IgD-negative memory B cell (primary cell): ENCODE measurements around the gene TSPAN17. TPM values are rescaled to one million over a fixed set of nuclear protein-coding genes. Genes with fewer than 3 reads are reported as not detected.
A peak's percentile ranks its signal among the peaks of the same experiment; 100 is the strongest.
"Not testable (repeated sequence)": the region's sequence is repeated elsewhere in the genome, so short reads cannot be mapped to it uniquely, and the experiment has no call there.

Source experiments
- H3K27ac Mint-ChIP-seq, 3 donors: one replicate each; pipeline ENCODE4 v1.8.0; 2020 to 2022; ENCODE audit warnings: mild to moderate bottlenecking in 3 of 3, mixed read lengths in 3 of 3, moderate library complexity in 1 of 3
- H3K27me3 Mint-ChIP-seq: one replicate; pipeline ENCODE4 v1.8.0; 2021; ENCODE audit warnings: mixed read lengths
- H3K36me3 Mint-ChIP-seq: one replicate; pipeline ENCODE4 v1.8.0; 2020; ENCODE audit warnings: mild to moderate bottlenecking, mixed read lengths
- H3K4me1 Mint-ChIP-seq, 3 donors: one replicate each; pipeline ENCODE4 v1.8.0; 2020 to 2022; ENCODE audit warnings: mixed read lengths in 3 of 3, mild to moderate bottlenecking in 1 of 3
- H3K4me3 Mint-ChIP-seq, 4 donors: one replicate each; pipeline ENCODE4 v1.8.0; 2020 to 2022; ENCODE audit warnings: mild to moderate bottlenecking in 4 of 4, mixed read lengths in 4 of 4, moderate library complexity in 3 of 4
- H3K9me3 Mint-ChIP-seq, 3 donors: one replicate each; pipeline ENCODE4 v1.8.0; 2020 to 2021; ENCODE audit warnings: mixed read lengths in 3 of 3, mild to moderate bottlenecking in 1 of 3
- polyA plus RNA-seq: library from polyadenylated mRNA; unstranded; fragments of 300-500 nt; fragmentation: Illumina TruSeq; gene quantifications from one replicate; pipeline ENCODE4 v1.2.3, GENCODE V29; 2021

Gene TSPAN17
- polyA plus RNA-seq, 1 donor from 2014 or later = 19.5 TPM

DNA sequence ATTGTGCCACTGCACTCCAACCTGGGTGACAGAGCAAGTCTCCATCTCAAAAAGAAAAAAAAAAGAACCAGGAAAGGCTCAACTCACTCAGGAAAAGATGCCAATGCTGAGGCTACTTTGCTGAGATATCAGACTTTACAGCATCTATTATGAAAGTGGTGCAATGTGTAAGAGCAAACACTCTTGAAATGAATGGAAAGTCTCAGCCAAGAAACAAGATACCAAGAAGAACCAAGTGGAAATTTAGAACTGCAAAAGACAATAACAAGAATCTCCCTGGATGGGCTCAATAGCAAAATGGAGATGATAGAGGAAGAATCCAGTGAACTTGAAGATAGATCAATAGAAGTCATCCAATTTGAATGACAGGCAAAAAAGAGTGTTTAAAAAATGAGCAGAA lies 37.7 kb downstream of the TSPAN17 start:
- peaks cover 7 to 18% (median 15%) of the 10 kb centered on the region in 3 donors for H3K9me3 Mint-ChIP-seq
- H3K27ac Mint-ChIP-seq = no peak overlapping the region
- peaks cover 33% of the 10 kb centered on the region for H3K27me3 Mint-ChIP-seq
- H3K4me3 Mint-ChIP-seq = no peak overlapping the region
- H3K36me3 Mint-ChIP-seq = peaks cover 2% of the 10 kb centered on the region
- no peaks in the 10 kb centered on the region for H3K4me1 Mint-ChIP-seq

DNA sequence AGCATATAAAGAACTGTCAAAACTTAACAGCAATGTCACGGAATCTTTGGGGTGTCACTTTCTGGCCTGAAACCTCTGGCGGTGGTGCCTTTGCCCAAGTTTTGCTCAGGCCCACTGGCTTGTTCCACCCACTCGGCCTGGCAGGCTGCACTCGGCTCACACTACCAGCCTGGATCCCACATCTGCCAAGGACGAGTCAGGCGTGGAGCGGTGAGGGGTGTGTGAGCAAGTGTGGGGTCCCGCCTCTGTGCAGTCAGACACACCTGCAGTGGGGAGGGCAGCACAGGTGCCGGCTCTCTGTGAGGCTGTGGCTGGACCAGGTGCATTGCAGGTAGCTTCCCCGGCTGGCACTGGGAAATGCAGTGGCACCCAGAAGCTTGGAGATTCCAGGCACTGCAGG lies 40.0 kb downstream of the TSPAN17 start:
- Mint-ChIP-seq H3K27ac (no peak overlapping the region), H3K4me1 (no peaks in the 10 kb centered on the region), H3K9me3 (peaks cover 7 to 18% (median 15%) of the 10 kb centered on the region in 3 donors), H3K4me3 (no peak overlapping the region), H3K36me3 (peaks cover 2% of the 10 kb centered on the region), H3K27me3 (peaks cover 43% of the 10 kb centered on the region)

DNA sequence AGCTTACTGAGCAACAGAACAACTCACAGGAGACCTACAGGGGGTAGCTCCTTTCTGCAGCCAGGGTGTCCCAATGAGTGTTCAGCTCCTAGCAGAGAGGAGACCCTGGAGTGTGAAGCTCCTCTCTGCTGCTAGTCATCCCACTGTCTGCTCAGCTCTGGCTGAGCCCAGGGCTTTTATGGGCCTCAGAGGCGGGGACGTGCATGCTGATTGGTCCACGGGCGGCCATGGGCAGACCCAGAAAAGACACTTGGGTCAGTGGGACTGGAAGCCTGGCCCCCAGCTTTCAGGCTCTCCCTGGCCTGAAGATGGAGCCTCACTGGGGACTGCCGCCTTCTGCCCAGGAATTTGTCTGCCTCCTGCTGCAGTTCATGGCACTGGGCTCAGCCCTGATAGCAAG lies 40.6 kb downstream of the TSPAN17 start:
- no peak overlapping the region for H3K27ac Mint-ChIP-seq
- H3K36me3 Mint-ChIP-seq = peaks cover 2% of the 10 kb centered on the region
- no peak overlapping the region for H3K4me3 Mint-ChIP-seq
- peaks cover 41% of the 10 kb centered on the region for H3K27me3 Mint-ChIP-seq
- H3K9me3 Mint-ChIP-seq = peaks cover 7 to 18% (median 15%) of the 10 kb centered on the region in 3 donors
- H3K4me1 Mint-ChIP-seq = no peaks in the 10 kb centered on the region

DNA sequence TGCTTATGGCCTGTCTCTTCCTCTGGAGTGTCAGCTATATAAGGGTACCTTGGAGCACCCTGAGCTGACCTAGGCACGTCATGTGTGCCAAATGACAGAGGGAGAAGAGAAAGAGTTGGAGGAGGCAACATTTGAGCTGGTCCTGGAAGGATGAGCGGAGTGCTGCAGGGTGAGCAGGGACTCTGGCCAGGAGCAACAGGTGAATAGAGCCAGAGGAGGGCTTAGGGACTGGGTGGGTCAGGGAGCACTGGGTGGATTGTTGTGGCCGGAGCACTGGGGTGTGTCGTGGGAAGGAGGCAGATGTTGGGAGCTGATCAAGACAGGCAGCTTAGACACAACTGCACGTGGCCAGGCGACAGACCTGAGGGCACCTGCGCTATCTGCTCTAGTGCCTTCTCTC lies 43.6 kb downstream of the TSPAN17 start:
- Mint-ChIP-seq H3K4me1 (no peaks in the 10 kb centered on the region), H3K27me3 (peaks cover 43% of the 10 kb centered on the region), H3K36me3 (no peaks in the 10 kb centered on the region), H3K27ac (no peak overlapping the region), H3K4me3 (no peak overlapping the region), H3K9me3 (peaks cover 2 to 3% (median 2%) of the 10 kb centered on the region in 3 donors)

DNA sequence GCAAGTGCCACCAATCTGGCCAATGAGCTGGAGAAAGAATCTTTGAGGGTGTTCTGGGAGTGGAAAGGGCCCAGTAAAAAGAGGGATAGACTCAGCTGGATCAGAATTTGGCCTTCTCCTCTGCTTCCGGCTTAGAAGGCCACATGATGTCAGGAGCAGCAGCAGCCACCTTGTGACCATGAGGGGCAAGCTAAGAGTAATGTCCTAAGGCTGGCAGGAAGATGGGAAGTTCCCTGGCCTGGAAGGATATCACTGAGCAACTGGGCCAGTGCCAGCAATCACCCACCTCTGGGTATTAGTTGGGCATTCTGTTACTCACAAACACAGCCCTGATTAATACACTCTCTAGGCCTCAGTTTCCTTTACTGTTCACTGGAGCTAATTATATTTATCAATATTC lies 44.2 kb downstream of the TSPAN17 start:
- Mint-ChIP-seq H3K36me3 (no peaks in the 10 kb centered on the region), H3K4me3 (no peak overlapping the region), H3K27me3 (peaks cover 43% of the 10 kb centered on the region), H3K27ac (no peak overlapping the region), H3K4me1 (no peaks in the 10 kb centered on the region), H3K9me3 (peaks cover 0 to 3% (median 0%) of the 10 kb centered on the region in 3 donors)

GRCh38 chr5:176692326-176692725 lies 45.0 kb downstream of the TSPAN17 start:
- H3K9me3 Mint-ChIP-seq = no peaks in the 10 kb centered on the region
- H3K4me3 Mint-ChIP-seq = peak overlapping the region in 1 of 4 donors; percentile 27
- no peak overlapping the region for H3K27ac Mint-ChIP-seq
- no peaks in the 10 kb centered on the region for H3K4me1 Mint-ChIP-seq
- peaks cover 49% of the 10 kb centered on the region for H3K27me3 Mint-ChIP-seq
- H3K36me3 Mint-ChIP-seq = no peaks in the 10 kb centered on the region

DNA sequence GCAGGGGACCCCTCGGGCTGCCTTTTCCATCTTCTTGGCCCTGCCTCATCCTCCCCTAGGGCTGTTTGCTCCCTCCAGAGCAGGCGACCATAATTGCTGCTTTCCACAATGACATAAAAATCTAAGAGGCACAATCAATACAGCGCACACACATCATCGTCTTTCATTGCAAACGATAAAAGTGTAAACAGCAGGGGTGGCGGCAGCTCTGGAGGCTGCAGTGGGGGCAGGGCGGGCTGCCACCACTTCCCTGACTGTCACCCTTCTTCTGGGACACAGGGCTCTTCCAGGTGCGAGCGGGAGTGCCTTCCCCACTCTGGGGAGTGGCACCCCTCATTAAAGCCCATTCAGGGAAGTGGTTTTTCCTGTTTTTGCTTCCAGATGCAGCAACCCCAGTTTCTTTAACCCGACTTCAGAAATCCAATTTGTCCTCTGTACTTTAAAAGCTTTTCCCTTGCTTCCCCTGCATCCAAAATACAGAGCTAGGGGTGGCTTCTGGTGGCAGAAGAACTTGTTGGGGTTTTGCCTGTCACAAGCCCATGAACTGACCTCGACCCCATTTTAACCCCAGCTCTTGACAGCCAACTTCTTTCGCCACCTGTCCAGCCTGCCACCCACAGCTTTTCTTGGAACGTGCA lies 45.7 kb downstream of the TSPAN17 start:
- no peaks in the 10 kb centered on the region for H3K4me1 Mint-ChIP-seq
- H3K27me3 Mint-ChIP-seq = peaks cover 54% of the 10 kb centered on the region
- no peaks in the 10 kb centered on the region for H3K9me3 Mint-ChIP-seq
- no peak overlapping the region for H3K4me3 Mint-ChIP-seq
- H3K36me3 Mint-ChIP-seq = no peaks in the 10 kb centered on the region
- no peak overlapping the region for H3K27ac Mint-ChIP-seq

GRCh38 chr5:176693477-176693851 lies 46.2 kb downstream of the TSPAN17 start:
- Mint-ChIP-seq H3K4me3 (peak overlapping the region in 1 of 4 donors; percentile 23), H3K27ac (no peak overlapping the region), H3K27me3 (peaks cover 58% of the 10 kb centered on the region), H3K36me3 (no peaks in the 10 kb centered on the region), H3K4me1 (no peaks in the 10 kb centered on the region), H3K9me3 (no peaks in the 10 kb centered on the region)

- Mint-ChIP-seq H3K27ac (no peak overlapping the region), H3K4me1 (no peaks in the 10 kb centered on the region), H3K9me3 (no peaks in the 10 kb centered on the region), H3K27me3 (peaks cover 65% of the 10 kb centered on the region), H3K4me3 (no peak overlapping the region), H3K36me3 (no peaks in the 10 kb centered on the region)
These were observed 46.9 kb downstream of the TSPAN17 start for GRCh38 chr5:176694146-176694545.

DNA sequence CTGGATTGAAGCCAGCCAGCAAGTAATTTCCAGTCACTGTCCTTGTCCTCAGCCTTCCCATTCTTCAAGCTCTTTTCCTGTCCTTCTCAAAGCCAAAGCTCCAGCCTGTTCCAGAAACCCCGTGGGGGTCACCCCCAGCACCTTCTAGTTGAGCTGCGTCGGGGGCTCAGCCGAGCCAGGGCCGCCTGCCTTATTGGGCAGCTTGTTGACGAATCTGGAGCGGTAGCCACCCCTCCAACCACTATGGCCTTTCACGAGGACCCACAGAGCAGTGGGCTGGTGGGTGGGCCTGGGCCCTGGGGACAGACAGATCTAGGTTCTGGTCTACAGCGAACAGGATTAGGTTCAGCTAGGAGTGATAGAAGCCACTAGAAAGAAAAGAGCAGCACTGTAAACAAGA lies 47.3 kb downstream of the TSPAN17 start:
- no peaks in the 10 kb centered on the region for H3K4me1 Mint-ChIP-seq
- H3K9me3 Mint-ChIP-seq = no peaks in the 10 kb centered on the region
- H3K27ac Mint-ChIP-seq = no peak overlapping the region
- no peaks in the 10 kb centered on the region for H3K36me3 Mint-ChIP-seq
- no peak overlapping the region for H3K4me3 Mint-ChIP-seq
- H3K27me3 Mint-ChIP-seq = peaks cover 62% of the 10 kb centered on the region

GRCh38 chr5:176695073-176695472 lies 47.8 kb downstream of the TSPAN17 start:
- H3K4me3 Mint-ChIP-seq = no peak overlapping the region

DNA sequence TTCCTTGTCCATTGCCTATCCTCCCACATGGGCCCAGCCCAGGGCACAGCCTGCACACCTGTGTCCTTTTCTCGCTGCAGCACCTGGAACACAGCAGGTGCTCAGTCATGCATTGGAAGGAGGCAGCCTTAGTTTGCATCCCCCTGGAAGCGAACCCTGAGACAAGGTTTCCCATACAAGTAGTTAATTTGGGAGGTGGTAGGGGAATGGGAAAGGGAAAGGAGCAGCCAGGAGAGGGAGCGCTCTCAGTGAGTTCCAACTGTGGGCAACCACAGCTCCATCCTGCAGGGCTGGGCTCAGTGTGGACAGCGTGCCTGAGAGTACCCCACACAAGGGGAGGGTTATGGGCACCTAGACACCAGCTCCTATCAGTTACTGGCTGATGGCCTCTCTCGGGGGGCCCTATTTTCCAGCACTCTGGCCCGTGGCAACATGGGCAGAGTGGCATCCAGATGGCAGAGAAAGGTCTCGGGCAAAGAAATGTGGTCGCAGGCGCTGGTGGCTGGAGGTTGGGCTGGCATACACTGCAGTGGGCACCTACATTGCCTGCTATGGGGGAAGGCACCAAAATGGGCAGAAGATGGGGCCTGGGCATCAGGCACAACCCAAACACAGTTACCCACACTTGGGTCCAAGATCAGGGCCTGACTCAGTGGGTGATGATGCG lies 50.1 kb downstream of the TSPAN17 start:
- peaks cover 58% of the 10 kb centered on the region for H3K27me3 Mint-ChIP-seq
- H3K36me3 Mint-ChIP-seq = peaks cover 1% of the 10 kb centered on the region
- H3K27ac Mint-ChIP-seq = peak overlapping the region in 1 of 3 donors; percentile 47
- H3K9me3 Mint-ChIP-seq = peaks cover 0 to 2% (median 0%) of the 10 kb centered on the region in 3 donors
- H3K4me1 Mint-ChIP-seq = no peaks in the 10 kb centered on the region
- H3K4me3 Mint-ChIP-seq = no peak overlapping the region

More at GRCh38 chr5:176695073-176695472, 47.8 kb downstream of the TSPAN17 start:
- H3K9me3 Mint-ChIP-seq = no peaks in the 10 kb centered on the region
- no peaks in the 10 kb centered on the region for H3K36me3 Mint-ChIP-seq
- H3K4me1 Mint-ChIP-seq = no peaks in the 10 kb centered on the region
- peaks cover 65% of the 10 kb centered on the region for H3K27me3 Mint-ChIP-seq
- no peak overlapping the region for H3K27ac Mint-ChIP-seq

DNA sequence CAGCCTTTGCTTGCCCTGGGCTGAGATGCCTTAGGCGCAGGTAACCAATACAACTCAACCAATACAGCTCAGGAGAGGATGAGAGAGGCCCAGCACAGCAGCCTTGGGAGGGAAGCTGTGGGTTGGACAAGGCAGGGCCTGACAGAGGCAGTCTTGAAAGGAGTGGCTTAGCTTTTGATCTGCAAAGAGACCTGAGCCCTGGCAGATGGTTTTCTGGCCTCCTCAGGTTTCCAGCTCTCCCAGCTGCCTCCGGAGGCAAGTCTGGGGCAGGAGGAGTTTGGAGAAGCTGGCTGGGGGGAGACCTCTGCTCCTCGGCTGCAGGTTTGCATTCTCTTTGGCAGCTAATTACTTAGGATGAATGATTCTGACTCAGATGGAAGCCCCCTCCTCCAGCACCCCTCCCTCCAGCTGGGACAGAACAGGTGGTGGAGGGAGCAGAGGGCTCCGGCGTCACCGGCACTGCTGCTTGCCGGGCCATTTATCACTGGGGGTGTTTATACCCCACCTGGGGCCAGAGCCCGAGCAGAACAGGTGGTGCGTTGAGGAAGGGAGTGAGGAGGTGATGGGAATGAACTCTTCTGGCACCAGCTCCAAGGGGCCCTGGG lies 50.8 kb downstream of the TSPAN17 start:
- Mint-ChIP-seq H3K27ac (no peak overlapping the region), H3K9me3 (peaks cover 0 to 2% (median 0%) of the 10 kb centered on the region in 3 donors), H3K4me1 (no peaks in the 10 kb centered on the region), H3K36me3 (peaks cover 1% of the 10 kb centered on the region), H3K4me3 (no peak overlapping the region), H3K27me3 (peaks cover 55% of the 10 kb centered on the region)

- H3K9me3 Mint-ChIP-seq, H3K4me3 Mint-ChIP-seq, H3K36me3 Mint-ChIP-seq, H3K4me1 Mint-ChIP-seq, H3K27ac Mint-ChIP-seq: not testable (repeated sequence)
- H3K27me3 Mint-ChIP-seq = peaks cover 58% of the 10 kb centered on the region
These were observed 52.2 kb downstream of the TSPAN17 start for GRCh38 chr5:176699446-176699845.

DNA sequence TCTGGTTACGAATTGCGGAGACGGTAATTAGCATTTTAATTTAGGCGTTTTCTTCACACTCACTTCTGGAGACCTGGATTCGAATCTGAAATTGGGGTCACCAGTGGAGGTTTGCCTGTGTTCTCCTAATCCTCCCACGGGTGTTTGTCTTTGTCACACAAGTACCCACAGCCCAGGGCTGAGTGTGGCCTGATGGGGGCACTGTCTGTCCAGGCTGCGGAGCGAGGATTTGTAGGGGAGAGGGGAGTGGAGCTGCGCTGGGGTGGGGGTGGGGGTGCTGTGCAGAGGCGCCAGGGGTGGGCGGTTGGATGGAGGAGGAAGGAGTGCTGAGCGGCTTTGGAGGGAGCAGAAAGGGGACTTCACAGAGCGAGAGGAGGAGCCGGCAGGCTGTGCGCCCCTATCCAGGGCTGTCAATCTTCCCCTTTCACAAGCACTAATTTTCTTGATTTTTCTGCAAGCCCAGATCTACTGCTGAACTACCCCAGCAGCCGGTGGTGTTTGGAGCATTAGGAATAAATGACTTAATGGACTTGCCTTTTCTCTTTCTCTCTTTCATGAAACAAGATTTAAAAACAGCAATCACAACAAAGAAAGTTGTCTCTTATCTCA lies 53.1 kb downstream of the TSPAN17 start:
- Mint-ChIP-seq H3K4me1 (no peaks in the 10 kb centered on the region), H3K27me3 (peaks cover 57% of the 10 kb centered on the region), H3K27ac (no peak overlapping the region), H3K9me3 (peaks cover 0 to 2% (median 0%) of the 10 kb centered on the region in 3 donors), H3K4me3 (no peak overlapping the region), H3K36me3 (peaks cover 1% of the 10 kb centered on the region)
